Parathyroid adenoma (tissue), 2 donors: ENCODE data around the gene OTOP3.

Experiments used
- H2AFZ ChIP-seq: fragments of 300-600 bp; sonication (generic); one replicate; pipeline ENCODE4 v1.7.0; 2017; ENCODE audit warnings: antibody characterized with exemption, mild to moderate bottlenecking
- H3K27ac ChIP-seq: fragments of 300-600 bp; sonication (generic); one replicate; pipeline ENCODE4 v1.7.0; 2017
- H3K27me3 ChIP-seq: fragments of 300-600 bp; sonication (generic); one replicate; pipeline ENCODE4 v1.7.0; 2017; ENCODE audit warnings: low read length; ENCODE audit not compliant: control insufficient read depth, insufficient read depth
- H3K36me3 ChIP-seq: fragments of 300-600 bp; sonication (generic); one replicate; pipeline ENCODE4 v1.7.0; 2017; ENCODE audit warnings: low read length; ENCODE audit not compliant: control insufficient read depth, insufficient read depth
- H3K4me1 ChIP-seq: fragments of 300-600 bp; sonication (generic); one replicate; pipeline ENCODE4 v1.7.0; 2017; ENCODE audit warnings: control low read depth
- H3K4me2 ChIP-seq: fragments of 300-600 bp; sonication (generic); one replicate; pipeline ENCODE4 v1.7.0; 2017; ENCODE audit warnings: low read length
- H3K4me3 ChIP-seq: fragments of 300-600 bp; sonication (generic); one replicate; pipeline ENCODE4 v1.7.0; 2017; ENCODE audit warnings: low read depth, low read length
- H3K79me2 ChIP-seq: fragments of 300-600 bp; sonication (generic); one replicate; pipeline ENCODE4 v1.7.0; 2017; ENCODE audit warnings: control low read depth
- H3K9ac ChIP-seq: fragments of 300-600 bp; sonication (generic); one replicate; pipeline ENCODE4 v1.7.0; 2017; ENCODE audit warnings: mild to moderate bottlenecking
- H3K9me3 ChIP-seq: fragments of 300-600 bp; sonication (generic); one replicate; pipeline ENCODE4 v1.7.0; 2017; ENCODE audit warnings: low read length; ENCODE audit not compliant: control insufficient read depth
- CTCF ChIP-seq: fragments of 300-600 bp; sonication (generic); IDR thresholded peaks from one replicate; pipeline ENCODE4 v1.7.0; 2017; ENCODE audit warnings: antibody characterized with exemption, mild to moderate bottlenecking
- donor health status: primary hyperparathyroidism.

The OTOP3 gene

GRCh38 chr17:74994440-74994839 is 58.7 kb downstream of the OTOP3 start:
- Histone ChIP-seq H3K27ac (no peak overlapping the region), H3K79me2 (peaks cover 3% of the 10 kb centered on the region), H3K4me2 (no peak overlapping the region), H2AFZ (no peak overlapping the region), H3K36me3 (no peaks in the 10 kb centered on the region), H3K4me3 (no peak overlapping the region), H3K27me3 (no peaks in the 10 kb centered on the region), H3K4me1 (no peaks in the 10 kb centered on the region), H3K9ac (no peak overlapping the region), H3K9me3 (no peaks in the 10 kb centered on the region)
- TF ChIP-seq CTCF: no peak

DNA sequence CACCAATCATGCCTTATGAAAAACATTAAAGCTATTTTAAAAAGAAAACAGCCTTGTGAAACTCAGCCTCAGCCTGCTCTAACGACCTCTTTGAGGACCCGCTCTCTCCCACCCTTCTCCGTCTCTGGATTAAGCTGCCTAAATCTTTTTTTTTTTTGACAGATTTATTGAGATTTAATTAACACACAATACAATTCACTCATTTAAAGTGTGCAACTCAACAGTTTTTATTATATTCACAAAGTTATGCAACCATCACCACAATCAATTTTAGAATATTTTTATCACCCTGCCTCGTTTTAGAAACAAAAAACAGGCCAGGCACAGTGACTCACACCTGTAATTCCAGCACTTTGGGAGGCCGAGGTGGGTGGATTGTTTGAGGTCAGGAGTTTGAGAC is 60.1 kb downstream of the OTOP3 start:
- Histone ChIP-seq H3K27ac (no peak overlapping the region), H3K9me3 (no peaks in the 10 kb centered on the region), H2AFZ (no peak overlapping the region), H3K4me2 (no peak overlapping the region), H3K4me1 (no peaks in the 10 kb centered on the region), H3K4me3 (no peak overlapping the region), H3K36me3 (no peaks in the 10 kb centered on the region), H3K27me3 (no peaks in the 10 kb centered on the region), H3K79me2 (peaks cover 3% of the 10 kb centered on the region), H3K9ac (no peak overlapping the region)
- TF ChIP-seq CTCF: no peak

DNA sequence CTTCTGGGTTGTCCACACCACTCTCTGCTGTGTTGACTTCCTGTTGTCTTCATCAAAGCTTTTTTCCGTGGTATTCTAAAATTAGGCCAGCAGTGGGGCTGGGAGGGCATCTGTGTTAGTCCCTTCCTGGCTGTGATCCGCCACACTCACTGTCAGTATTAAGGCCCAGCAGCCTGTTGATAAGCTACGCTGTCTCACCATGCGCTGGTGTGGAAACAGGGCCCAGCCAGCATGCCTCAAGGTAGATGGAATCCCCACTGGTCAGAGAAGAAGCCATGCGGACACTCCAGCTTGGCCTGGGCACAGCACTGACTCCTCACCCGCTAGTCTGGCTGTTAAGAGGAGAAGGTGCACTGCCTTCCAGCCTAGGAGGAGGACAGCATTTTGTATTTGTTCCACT is 63.1 kb downstream of the OTOP3 start:
- Histone ChIP-seq H3K4me3 (no peak overlapping the region), H3K9me3 (no peaks in the 10 kb centered on the region), H2AFZ (no peak overlapping the region), H3K9ac (no peak overlapping the region), H3K4me1 (no peaks in the 10 kb centered on the region), H3K4me2 (no peak overlapping the region), H3K27me3 (no peaks in the 10 kb centered on the region), H3K36me3 (no peaks in the 10 kb centered on the region), H3K27ac (no peak overlapping the region), H3K79me2 (peaks cover 3% of the 10 kb centered on the region)
- no peak for TF ChIP-seq CTCF

DNA sequence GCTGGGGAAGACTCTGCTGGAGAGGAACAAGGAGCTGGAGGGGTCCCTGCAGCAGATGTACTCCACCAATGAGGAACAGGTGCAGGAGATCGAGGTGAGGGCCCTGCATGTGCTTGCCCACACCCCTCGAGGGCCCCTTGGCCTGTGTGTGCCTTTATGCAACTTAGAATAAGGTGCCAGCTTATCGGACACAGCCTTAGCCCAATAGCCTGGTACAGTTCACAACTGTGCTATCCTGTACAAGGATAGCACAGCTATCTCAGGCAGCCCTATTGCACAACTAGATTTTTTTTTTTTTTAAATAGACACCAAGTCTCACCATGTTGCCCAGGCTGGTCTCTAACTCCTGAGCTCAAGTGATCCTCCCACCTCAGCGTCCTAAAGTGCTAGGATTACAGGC is 63.8 kb downstream of the OTOP3 start:
- Histone ChIP-seq H3K27me3 (no peaks in the 10 kb centered on the region), H2AFZ (no peak overlapping the region), H3K9me3 (no peaks in the 10 kb centered on the region), H3K36me3 (no peaks in the 10 kb centered on the region), H3K79me2 (peaks cover 3% of the 10 kb centered on the region), H3K4me2 (no peak overlapping the region), H3K4me3 (no peak overlapping the region), H3K4me1 (no peaks in the 10 kb centered on the region), H3K27ac (no peak overlapping the region), H3K9ac (no peak overlapping the region)
- no peak for TF ChIP-seq CTCF
